Keratinocyte (primary cell): ENCODE measurements around the gene MMEL1. TPM values are rescaled to one million over a fixed set of nuclear protein-coding genes. Genes with fewer than 3 reads are reported as not detected.

Experiments
- DNase-seq: peaks from one replicate; pipeline ENCODE4 v3.0.0-alpha.2; 2011; ENCODE audit warnings: low read depth, missing footprints, low spot score
- FAIRE-seq: peaks from 2 replicates; lab custom pipeline; 2011; peaks lifted over from hg19 to GRCh38; lab: Jason Lieb, UNC
- H2AFZ ChIP-seq: 2 replicates; pipeline ENCODE4 v1.6.0; 2012; ENCODE audit warnings: low read length, control low read depth, inconsistent platforms; ENCODE audit not compliant: control insufficient read depth
- H3K27ac ChIP-seq: 2 replicates; pipeline ENCODE4 v1.5.1; 2011; ENCODE audit warnings: low read length; ENCODE audit not compliant: control insufficient read depth, insufficient read depth
- H3K27me3 ChIP-seq: 3 replicates; pipeline ENCODE4 v1.6.0; 2011; ENCODE audit warnings: low read length; ENCODE audit not compliant: control insufficient read depth, insufficient read depth; ENCODE audit errors: extremely low read depth
- H3K36me3 ChIP-seq, 2 experiments: 2 replicates in 1 of 2; 3 replicates in 1 of 2; pipeline ENCODE4 v1.5.1; 2011; ENCODE audit warnings: low read length in 2 of 2, mild to moderate bottlenecking in 1 of 2; ENCODE audit not compliant: control insufficient read depth in 2 of 2, insufficient read depth in 2 of 2; ENCODE audit errors: extremely low read depth in 1 of 2
- H3K4me1 ChIP-seq: 3 replicates; pipeline ENCODE4 v1.5.1; 2011; ENCODE audit warnings: low read length; ENCODE audit not compliant: control insufficient read depth, insufficient read depth; ENCODE audit errors: extremely low read depth
- H3K4me2 ChIP-seq: 3 replicates; pipeline ENCODE4 v1.6.0; 2011; ENCODE audit warnings: low read depth, low read length; ENCODE audit not compliant: control insufficient read depth, insufficient read depth; ENCODE audit errors: extremely low read depth
- H3K4me3 ChIP-seq, 3 experiments: fragments of 200-600 bp in 1 of 3; sonication (generic) in 1 of 3; 2 replicates in 2 of 3; 3 replicates in 1 of 3; pipeline ENCODE4 v1.5.1; 2011 to 2016; ENCODE audit warnings: low read length in 3 of 3, mild to moderate bottlenecking in 3 of 3, control low read depth in 2 of 3, inconsistent platforms in 1 of 3, low read depth in 1 of 3, mixed read lengths in 1 of 3, mixed run types in 1 of 3, moderate library complexity in 1 of 3; ENCODE audit not compliant: control insufficient read depth in 2 of 3, insufficient read depth in 2 of 3; ENCODE audit errors: extremely low read depth in 1 of 3
- H3K79me2 ChIP-seq: 2 replicates; pipeline ENCODE4 v1.6.0; 2012; ENCODE audit warnings: low read length; ENCODE audit not compliant: control insufficient read depth, insufficient read depth
- H3K9ac ChIP-seq: 3 replicates; pipeline ENCODE4 v1.6.0; 2011; ENCODE audit warnings: low read length; ENCODE audit not compliant: control insufficient read depth, insufficient read depth; ENCODE audit errors: extremely low read depth
- H3K9me1 ChIP-seq: 3 replicates; pipeline ENCODE4 v1.6.0; 2011; ENCODE audit warnings: low read length; ENCODE audit not compliant: control insufficient read depth, insufficient read depth; ENCODE audit errors: extremely low read depth
- H3K9me3 ChIP-seq: 2 replicates; pipeline ENCODE4 v1.5.1; 2012; ENCODE audit warnings: low read depth, low read length; ENCODE audit not compliant: control insufficient read depth
- H4K20me1 ChIP-seq: 3 replicates; pipeline ENCODE4 v1.6.0; 2011; ENCODE audit warnings: low read length; ENCODE audit not compliant: control insufficient read depth, insufficient read depth; ENCODE audit errors: extremely low read depth
- CTCF ChIP-seq, 3 experiments: IDR thresholded peaks in 1 of 3; conservative IDR thresholded peaks in 1 of 3; optimal IDR thresholded peaks in 1 of 3; 2 replicates in 2 of 3; 3 replicates in 1 of 3; pipeline versions ENCODE3 to v1.5.1; 2011; ENCODE audit warnings: low read length in 3 of 3, mild to moderate bottlenecking in 3 of 3, moderate library complexity in 2 of 3, control low read depth in 1 of 3, inconsistent platforms in 1 of 3; ENCODE audit not compliant: insufficient read depth in 2 of 3; ENCODE audit errors: extremely low read depth in 1 of 3
- EZH2 ChIP-seq: IDR thresholded peaks from one replicate; pipeline ENCODE4 v1.6.1; 2012; ENCODE audit warnings: inconsistent platforms, mild to moderate bottlenecking, low read length, moderate library complexity
- dilution Hi-C: fragments of 300-500 bp; cut with MboI; formaldehyde crosslinking; loops from one replicate; pipeline ENCODE4 v1.7.0; 2020; ENCODE audit warnings: low sequenced_read_pairs; ENCODE audit not compliant: extremely low pct_ligation_motif_present
- polyA plus RNA-seq, 5 experiments: library from polyadenylated mRNA; depleted of rRNA in 3 of 5; stranded (reverse) in 3 of 5; stranded (forward) in 1 of 5; unstranded in 1 of 5; fragments of >200 nt; gene quantifications; 1 replicate in 1 of 5; 2 replicates in 3 of 5; 3 replicates in 1 of 5; pipeline versions ENCODE4 v1.2.1 to v1.2.3, GENCODE V29; 2011 to 2012; ENCODE audit warnings: missing spikeins in 2 of 5, low read depth in 1 of 5, low replicate concordance in 1 of 5

Gene MMEL1
- polyA plus RNA-seq, 1 donor (not counting 4 experiments of a cell fraction or from before 2014, with no cell fraction given): not detected

- no peak for DNase-seq
- H3K36me3 ChIP-seq: no peaks in the 10 kb centered on the region
- dilution Hi-C loops: no loop called here
- FAIRE-seq: no peak
- no peaks in the 10 kb centered on the region for H3K9me1 ChIP-seq
- TF ChIP-seq EZH2: no peak
- no peak for TF ChIP-seq CTCF (optimal IDR thresholded peaks at IDR 0.05 in 1 of 3, IDR thresholded peaks at IDR 0.05 in 1 of 3, conservative IDR thresholded peaks at IDR 0.05 in 1 of 3; ENCODE audit: extremely low read depth in 1 of 3, insufficient read depth in 2 of 3, low read length in 3 of 3)
- no peak overlapping the region for H3K27ac ChIP-seq
- no peak overlapping the region for H3K9ac ChIP-seq
- no peak overlapping the region for H3K4me2 ChIP-seq
- H3K4me3 ChIP-seq: no peak overlapping the region
- no peaks in the 10 kb centered on the region for H4K20me1 ChIP-seq
- H3K4me1 ChIP-seq: peaks cover 24% of the 10 kb centered on the region
- H3K79me2 ChIP-seq: no peaks in the 10 kb centered on the region
- no peak overlapping the region for H2AFZ ChIP-seq
- no peaks in the 10 kb centered on the region for H3K9me3 ChIP-seq
- H3K27me3 ChIP-seq: no peaks in the 10 kb centered on the region
These were observed 91.9 kb downstream of the MMEL1 start for GRCh38 chr1:2540816-2541492.

Other genes with a start within 250 kb of the MMEL1 start
- gene MORN1, start 241.5 kb downstream of the MMEL1 start, polyA plus RNA-seq: 2.1 to 3.9 TPM (median 3.7 TPM) in 3 replicates
- gene RER1, start 241.2 kb downstream of the MMEL1 start, polyA plus RNA-seq: 242 to 297 TPM (median 254 TPM) in 3 replicates
- 13.8 to 17.6 TPM (median 17.0 TPM) in 3 replicates for gene PEX10, start 220.5 kb downstream of the MMEL1 start, polyA plus RNA-seq
- 57.4 to 74.0 TPM (median 66.3 TPM) in 3 replicates for gene PLCH2, start 156.7 kb downstream of the MMEL1 start, polyA plus RNA-seq
- 14.5 to 15.7 TPM (median 14.8 TPM) in 3 replicates for gene PANK4, start 106.4 kb downstream of the MMEL1 start, polyA plus RNA-seq
- gene HES5, start 102.8 kb downstream of the MMEL1 start, polyA plus RNA-seq: 0.33 to 0.44 TPM (median 0.37 TPM) in 3 replicates
- gene TNFRSF14, start 76.6 kb downstream of the MMEL1 start, polyA plus RNA-seq: 5.2 to 10.9 TPM (median 7.5 TPM) in 3 replicates
- 11.4 to 18.6 TPM (median 16.8 TPM) in 3 replicates for gene PRXL2B, start 46.2 kb downstream of the MMEL1 start, polyA plus RNA-seq
- gene TTC34, start 168.7 kb upstream of the MMEL1 start, polyA plus RNA-seq: 0.01 to 0.04 TPM (median 0.04 TPM) in 3 replicates